Measurements from ENCODE around the gene GPR160.
"Not testable (repeated sequence)": the region's sequence is repeated elsewhere in the genome, so short reads cannot be mapped to it uniquely, and the experiment has no call there.

GPR160 gene

DNA sequence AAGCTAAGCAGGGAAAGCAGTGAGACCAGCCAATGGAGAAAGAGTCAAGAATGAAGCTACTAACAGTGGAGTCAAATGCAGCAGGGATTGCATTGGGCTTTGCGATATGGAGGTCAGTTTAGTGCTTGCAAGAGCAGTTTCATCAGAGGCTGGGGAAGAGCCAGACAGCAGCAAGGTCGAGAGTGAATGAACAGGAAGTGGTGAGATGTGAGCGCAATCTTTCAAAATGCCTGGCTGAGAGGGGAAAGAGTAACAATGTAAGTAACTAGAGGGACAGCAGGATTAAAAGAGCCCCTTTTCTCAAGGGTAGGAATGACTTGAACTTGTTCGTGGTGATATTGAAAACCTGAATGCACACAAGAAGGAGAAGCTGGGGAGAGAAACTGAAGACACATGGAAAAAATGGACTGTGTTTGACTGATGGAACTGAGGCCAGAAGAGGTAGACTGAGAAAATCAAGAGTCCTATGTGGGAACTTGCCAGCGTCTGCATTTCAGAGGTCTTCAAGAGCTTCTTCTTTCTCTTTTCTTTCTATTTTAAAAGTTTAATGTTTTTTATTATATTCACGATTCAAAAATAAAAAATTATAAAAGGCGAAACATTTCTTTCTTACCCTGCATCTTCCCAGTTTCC lies 30.6 kb upstream of the GPR160 start:
- DNase-seq (ENCODE audit: low spot score), result peak; percentile 47

DNA sequence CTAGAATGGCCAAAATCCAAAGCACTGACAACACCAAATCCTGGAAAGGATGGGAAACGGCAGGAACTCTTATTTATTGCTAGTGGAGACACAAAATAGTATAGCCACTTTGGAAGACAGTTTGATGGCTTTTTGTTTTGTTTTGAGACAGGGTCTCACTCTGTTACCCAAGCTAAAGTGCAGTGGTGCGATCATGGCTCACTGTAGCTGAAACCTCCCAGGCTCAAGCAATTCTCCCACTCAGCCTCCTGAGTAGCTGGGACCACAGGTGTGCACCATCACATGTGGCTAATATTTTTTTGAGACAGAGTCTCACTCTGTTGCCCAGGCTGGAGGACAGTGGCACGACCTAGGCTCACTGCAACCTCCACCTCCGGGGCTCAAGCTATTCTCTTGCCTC lies 27.3 kb upstream of the GPR160 start:
- in situ Hi-C loops (cut with MboI; ENCODE audit: low pct_unique_long_range_greater_than_20kb, low sequenced_read_pairs, unreplicated experiment), result no loop called here
- no peak for DNase-seq (ENCODE audit: low spot score)
- TF ChIP-seq, protein P1, sequence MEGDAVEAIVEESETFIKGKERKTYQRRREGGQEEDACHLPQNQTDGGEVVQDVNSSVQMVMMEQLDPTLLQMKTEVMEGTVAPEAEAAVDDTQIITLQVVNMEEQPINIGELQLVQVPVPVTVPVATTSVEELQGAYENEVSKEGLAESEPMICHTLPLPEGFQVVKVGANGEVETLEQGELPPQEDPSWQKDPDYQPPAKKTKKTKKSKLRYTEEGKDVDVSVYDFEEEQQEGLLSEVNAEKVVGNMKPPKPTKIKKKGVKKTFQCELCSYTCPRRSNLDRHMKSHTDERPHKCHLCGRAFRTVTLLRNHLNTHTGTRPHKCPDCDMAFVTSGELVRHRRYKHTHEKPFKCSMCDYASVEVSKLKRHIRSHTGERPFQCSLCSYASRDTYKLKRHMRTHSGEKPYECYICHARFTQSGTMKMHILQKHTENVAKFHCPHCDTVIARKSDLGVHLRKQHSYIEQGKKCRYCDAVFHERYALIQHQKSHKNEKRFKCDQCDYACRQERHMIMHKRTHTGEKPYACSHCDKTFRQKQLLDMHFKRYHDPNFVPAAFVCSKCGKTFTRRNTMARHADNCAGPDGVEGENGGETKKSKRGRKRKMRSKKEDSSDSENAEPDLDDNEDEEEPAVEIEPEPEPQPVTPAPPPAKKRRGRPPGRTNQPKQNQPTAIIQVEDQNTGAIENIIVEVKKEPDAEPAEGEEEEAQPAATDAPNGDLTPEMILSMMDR (IDR thresholded peaks at IDR 0.05; ENCODE audit: extremely low read depth, insufficient read depth, missing control alignments), result no peak

More for the DNA sequence above, 30.6 kb upstream of the GPR160 start:
- TF ChIP-seq, protein P1 (IDR thresholded peaks at IDR 0.05; ENCODE audit: extremely low read depth, insufficient read depth, missing control alignments), result no peak
- in situ Hi-C loops (cut with MboI; ENCODE audit: low pct_unique_long_range_greater_than_20kb, low sequenced_read_pairs, unreplicated experiment), result no loop called here

DNA sequence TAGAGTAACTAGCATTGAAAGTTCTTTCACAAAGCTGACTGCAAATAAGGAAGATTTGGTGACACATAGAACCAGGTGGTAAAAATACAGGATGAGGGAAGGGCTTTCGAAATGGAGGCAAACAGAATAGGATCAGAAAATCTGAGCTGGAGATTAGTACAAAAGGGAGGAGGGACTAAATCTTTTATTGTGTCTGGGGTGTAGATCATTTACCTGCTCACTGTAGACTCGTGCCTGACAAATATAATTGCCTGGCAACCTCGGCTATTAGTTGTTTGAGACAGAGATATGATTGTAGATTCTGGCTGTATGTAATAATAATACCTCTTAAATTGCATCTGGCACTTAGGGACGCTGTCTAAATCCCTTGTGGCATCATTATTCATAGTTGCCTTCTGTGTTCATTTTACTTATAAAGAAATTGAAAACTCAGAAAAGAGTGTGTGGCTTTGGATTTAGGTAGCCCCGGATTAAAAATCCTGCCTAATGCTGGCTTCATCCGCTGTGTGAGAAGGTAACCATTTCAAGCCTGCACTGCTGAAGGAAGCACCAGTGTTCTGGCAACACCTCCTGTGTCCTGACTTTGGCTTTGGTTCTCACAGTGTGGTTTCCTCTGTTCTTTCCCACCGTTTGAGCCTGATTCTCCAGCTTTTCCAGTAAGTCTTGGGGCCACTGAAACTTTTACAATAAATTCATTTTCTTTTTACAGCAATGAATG lies 25.0 kb upstream of the GPR160 start:
- no peak for DNase-seq (ENCODE audit: low spot score)
- in situ Hi-C loops (cut with MboI; ENCODE audit: low pct_unique_long_range_greater_than_20kb, low sequenced_read_pairs, unreplicated experiment), result no loop called here
- TF ChIP-seq, protein P1 (IDR thresholded peaks at IDR 0.05; ENCODE audit: extremely low read depth, insufficient read depth, missing control alignments), result no peak

DNA sequence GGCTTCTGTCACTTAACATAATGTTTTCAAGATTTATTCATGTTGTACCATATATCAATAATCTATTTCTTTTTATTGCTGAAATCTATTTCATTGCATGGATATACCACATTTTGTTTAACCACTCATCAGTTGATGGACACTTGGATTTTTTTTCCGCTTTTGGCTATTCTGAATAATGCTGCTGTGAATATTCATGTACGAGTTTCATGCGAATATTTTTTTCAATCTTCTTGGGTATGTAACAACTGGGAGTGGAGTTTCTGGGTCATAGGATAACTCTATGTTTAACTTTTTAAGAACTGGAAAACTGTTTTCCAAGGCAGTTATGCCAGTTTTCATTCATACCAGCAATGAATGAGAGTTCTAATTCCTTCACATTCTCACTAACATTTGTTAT lies 21.7 kb upstream of the GPR160 start:
- in situ Hi-C loops (cut with MboI; ENCODE audit: low pct_unique_long_range_greater_than_20kb, low sequenced_read_pairs, unreplicated experiment), result no loop called here
- TF ChIP-seq, protein P1 (IDR thresholded peaks at IDR 0.05; ENCODE audit: extremely low read depth, insufficient read depth, missing control alignments), result no peak
- DNase-seq (ENCODE audit: low spot score), result no peak

DNA sequence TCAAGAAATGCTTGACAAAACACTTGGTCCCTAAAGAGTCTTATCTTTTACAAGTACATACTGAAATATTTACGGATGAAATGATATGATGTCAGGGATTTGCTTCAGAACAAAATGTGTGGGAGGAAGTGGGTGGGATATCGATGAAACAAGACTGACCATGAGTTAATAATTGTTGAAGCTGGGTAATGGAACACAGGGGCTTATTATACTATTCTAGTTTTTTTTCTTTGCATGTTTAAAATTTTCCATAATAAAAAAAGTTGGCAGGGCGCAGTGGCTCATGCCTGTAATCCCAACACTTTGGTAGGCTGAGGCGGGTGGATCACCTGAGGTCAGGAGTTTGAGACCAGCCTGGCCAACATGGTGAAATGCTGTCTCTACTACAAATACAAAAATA lies 18.5 kb upstream of the GPR160 start:
- in situ Hi-C loops (cut with MboI; ENCODE audit: low pct_unique_long_range_greater_than_20kb, low sequenced_read_pairs, unreplicated experiment), result not testable (repeated sequence)

DNA sequence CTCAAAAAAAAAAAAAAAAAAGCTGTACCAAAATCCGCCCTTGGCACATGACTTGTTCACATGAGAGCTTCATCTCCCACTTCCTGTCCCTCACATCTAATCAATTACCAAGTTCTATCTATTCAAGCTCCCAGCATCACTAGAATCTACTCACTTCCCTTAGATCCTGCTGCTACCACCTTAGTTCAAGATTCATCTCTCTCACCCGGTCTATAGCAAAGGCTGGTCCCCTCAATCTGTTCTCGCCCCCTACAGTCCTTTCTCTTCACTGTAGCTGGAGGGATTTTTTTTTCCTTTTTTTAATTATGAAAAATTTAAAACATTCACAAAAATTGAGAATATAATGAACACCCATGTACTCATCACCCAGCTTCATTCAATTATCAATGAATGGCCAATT lies 16.7 kb upstream of the GPR160 start:
- TF ChIP-seq, protein P1 (IDR thresholded peaks at IDR 0.05; ENCODE audit: extremely low read depth, insufficient read depth, missing control alignments), result peak; percentile 10
- in situ Hi-C loops (cut with MboI; ENCODE audit: low pct_unique_long_range_greater_than_20kb, low sequenced_read_pairs, unreplicated experiment), result no loop called here
- no peak for DNase-seq (ENCODE audit: low spot score)

More for the DNA sequence above, 18.5 kb upstream of the GPR160 start:
- DNase-seq (ENCODE audit: low spot score), result not testable (repeated sequence)

DNA sequence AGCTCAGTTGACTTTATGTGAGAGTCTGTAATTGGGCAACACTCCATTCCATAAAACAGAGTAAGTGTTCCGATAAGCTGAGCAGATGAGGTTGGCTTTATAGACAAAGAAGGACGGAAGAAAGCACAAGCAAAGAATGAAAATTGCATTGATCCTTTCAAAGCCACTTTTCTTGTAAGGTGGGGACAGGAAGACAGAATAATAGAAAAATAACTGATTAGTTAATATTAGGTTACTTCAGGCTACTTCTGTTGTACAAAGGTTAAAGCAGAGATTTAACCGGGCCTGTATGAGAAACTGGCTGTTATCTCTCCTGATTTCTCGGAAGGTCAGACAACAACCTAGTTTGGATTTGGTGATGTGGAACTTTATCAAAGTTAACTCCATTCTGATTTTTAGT lies 15.5 kb upstream of the GPR160 start:
- DNase-seq (ENCODE audit: low spot score), result no peak
- in situ Hi-C loops (cut with MboI; ENCODE audit: low pct_unique_long_range_greater_than_20kb, low sequenced_read_pairs, unreplicated experiment), result no loop called here
- TF ChIP-seq, protein P1 (IDR thresholded peaks at IDR 0.05; ENCODE audit: extremely low read depth, insufficient read depth, missing control alignments), result no peak
